ENCODE measurements around the gene PPP2R5B. TPM values are rescaled to one million over a fixed set of nuclear protein-coding genes. Genes with fewer than 3 reads are reported as not detected.

PPP2R5B gene
- total RNA-seq, 1 experiment from 2014 or later: 14.0 TPM

- TF ChIP-seq SIN3A (IDR thresholded peaks at IDR 0.05; ENCODE audit: borderline replicate concordance, insufficient read depth, low read depth, low read length): no peak
- TF ChIP-seq CTCF (IDR thresholded peaks at IDR 0.05): no peak
- no peak for TF ChIP-seq TCF7L2 (IDR thresholded peaks at IDR 0.05; ENCODE audit: low read depth, low read length)
- TF ChIP-seq, protein P1, sequence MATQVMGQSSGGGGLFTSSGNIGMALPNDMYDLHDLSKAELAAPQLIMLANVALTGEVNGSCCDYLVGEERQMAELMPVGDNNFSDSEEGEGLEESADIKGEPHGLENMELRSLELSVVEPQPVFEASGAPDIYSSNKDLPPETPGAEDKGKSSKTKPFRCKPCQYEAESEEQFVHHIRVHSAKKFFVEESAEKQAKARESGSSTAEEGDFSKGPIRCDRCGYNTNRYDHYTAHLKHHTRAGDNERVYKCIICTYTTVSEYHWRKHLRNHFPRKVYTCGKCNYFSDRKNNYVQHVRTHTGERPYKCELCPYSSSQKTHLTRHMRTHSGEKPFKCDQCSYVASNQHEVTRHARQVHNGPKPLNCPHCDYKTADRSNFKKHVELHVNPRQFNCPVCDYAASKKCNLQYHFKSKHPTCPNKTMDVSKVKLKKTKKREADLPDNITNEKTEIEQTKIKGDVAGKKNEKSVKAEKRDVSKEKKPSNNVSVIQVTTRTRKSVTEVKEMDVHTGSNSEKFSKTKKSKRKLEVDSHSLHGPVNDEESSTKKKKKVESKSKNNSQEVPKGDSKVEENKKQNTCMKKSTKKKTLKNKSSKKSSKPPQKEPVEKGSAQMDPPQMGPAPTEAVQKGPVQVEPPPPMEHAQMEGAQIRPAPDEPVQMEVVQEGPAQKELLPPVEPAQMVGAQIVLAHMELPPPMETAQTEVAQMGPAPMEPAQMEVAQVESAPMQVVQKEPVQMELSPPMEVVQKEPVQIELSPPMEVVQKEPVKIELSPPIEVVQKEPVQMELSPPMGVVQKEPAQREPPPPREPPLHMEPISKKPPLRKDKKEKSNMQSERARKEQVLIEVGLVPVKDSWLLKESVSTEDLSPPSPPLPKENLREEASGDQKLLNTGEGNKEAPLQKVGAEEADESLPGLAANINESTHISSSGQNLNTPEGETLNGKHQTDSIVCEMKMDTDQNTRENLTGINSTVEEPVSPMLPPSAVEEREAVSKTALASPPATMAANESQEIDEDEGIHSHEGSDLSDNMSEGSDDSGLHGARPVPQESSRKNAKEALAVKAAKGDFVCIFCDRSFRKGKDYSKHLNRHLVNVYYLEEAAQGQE (IDR thresholded peaks at IDR 0.05; ENCODE audit: insufficient read depth in 1 of 2, low read depth in 2 of 2, low read length in 1 of 2): no peak
- no peak for TF ChIP-seq POLR2AphosphoS5 (IDR thresholded peaks at IDR 0.05; ENCODE audit: low read depth, low read length)
- DNase-seq (ENCODE audit: low read depth, low spot score) (no peak), ATAC-seq (no peak)
- intact Hi-C loops (cut with micrococcal nuclease; ENCODE audit: unreplicated experiment): loop anchor here (2.0 kb wide), 1 partner anchor 48 kb away; no protein-coding TSS in a partner anchor
- no TSS peak for BruUV-seq (replicated peaks)
- Histone ChIP-seq H3K27ac (ENCODE audit: low read length) (no peak overlapping the region), H3K4me1 (ENCODE audit: control insufficient read depth, insufficient read depth, low read length) (peaks cover 12% of the 10 kb centered on the region), H3K4me3 (ENCODE audit: low read depth in 2 of 2, low read length in 2 of 2) (no peak overlapping the region), H3K27me3 (ENCODE audit: control insufficient read depth, insufficient read depth, low read length) (no peaks in the 10 kb centered on the region), H3K36me3 (ENCODE audit: control insufficient read depth, insufficient read depth, low read length) (no peaks in the 10 kb centered on the region), H3K9me3 (ENCODE audit: control insufficient read depth, insufficient read depth, low read depth, low read length) (no peaks in the 10 kb centered on the region)
- ChIA-PET POLR2A (interaction anchor here (0.7 kb wide), 1 partner anchor 107 kb away, joined by 7 read pairs; no protein-coding TSS in a partner anchor), CTCF (interaction anchor here (0.7 kb wide), 2 partner anchors 17 to 46 kb away, joined by 4 read pairs; no protein-coding TSS in a partner anchor)
- in situ Hi-C loops (cut with HindIII; ENCODE audit: low pct_unique_long_range_greater_than_20kb, low sequenced_read_pairs): no loop called here
Measured at GRCh38 chr11:64894812-64895452, 29.6 kb upstream of the PPP2R5B start.

GRCh38 chr11:64896448-64897022 is 28.0 kb upstream of the PPP2R5B start:
- no peak overlapping the region for H3K4me3 ChIP-seq (ENCODE audit: low read depth in 2 of 2, low read length in 2 of 2)
- H3K36me3 ChIP-seq (ENCODE audit: control insufficient read depth, insufficient read depth, low read length): no peaks in the 10 kb centered on the region
- ChIA-PET POLR2A (no interaction called here), CTCF (interaction anchor here (0.6 to 0.7 kb wide), 2 partner anchors 14 to 99 kb away, joined by 3 to 13 read pairs; no protein-coding TSS in a partner anchor)
- no peaks in the 10 kb centered on the region for H3K9me3 ChIP-seq (ENCODE audit: control insufficient read depth, insufficient read depth, low read depth, low read length)
- H3K4me1 ChIP-seq (ENCODE audit: control insufficient read depth, insufficient read depth, low read length): peaks cover 20% of the 10 kb centered on the region
- in situ Hi-C loops (cut with HindIII; ENCODE audit: low pct_unique_long_range_greater_than_20kb, low sequenced_read_pairs): no loop called here
- H3K27me3 ChIP-seq (ENCODE audit: control insufficient read depth, insufficient read depth, low read length): no peaks in the 10 kb centered on the region
- intact Hi-C loops (cut with micrococcal nuclease; ENCODE audit: unreplicated experiment): no loop called here
- H3K27ac ChIP-seq (ENCODE audit: low read length): no peak overlapping the region
- ATAC-seq (no peak), DNase-seq (ENCODE audit: low read depth, low spot score) (no peak)
- TF ChIP-seq TCF7L2 (IDR thresholded peaks at IDR 0.05; ENCODE audit: low read depth, low read length): no peak
- TF ChIP-seq CTCF (IDR thresholded peaks at IDR 0.05): no peak
- no peak for TF ChIP-seq POLR2AphosphoS5 (IDR thresholded peaks at IDR 0.05; ENCODE audit: low read depth, low read length)
- TF ChIP-seq, protein P1 (IDR thresholded peaks at IDR 0.05; ENCODE audit: insufficient read depth in 1 of 2, low read depth in 2 of 2, low read length in 1 of 2): no peak
- no peak for TF ChIP-seq SIN3A (IDR thresholded peaks at IDR 0.05; ENCODE audit: borderline replicate concordance, insufficient read depth, low read depth, low read length)
- BruUV-seq (replicated peaks): no TSS peak

All from Panc1 (cell line).